Progenitor cell of endocrine pancreas (in vitro differentiated cells): ENCODE measurements around the gene TRIM2. TPM values are rescaled to one million over a fixed set of nuclear protein-coding genes. Genes with fewer than 3 reads are reported as not detected.
A peak's percentile ranks its signal among the peaks of the same experiment; 100 is the strongest.

Experiments used
- DNase-seq: peaks from one replicate; pipeline ENCODE4 v3.0.0; 2021; ENCODE audit warnings: low spot score; ENCODE audit not compliant: unreplicated experiment
- H3K27ac Mint-ChIP-seq: 2 replicates; pipeline ENCODE4 v1.8.0; 2021; ENCODE audit warnings: mild to moderate bottlenecking, moderate library complexity, mixed read lengths
- H3K27me3 Mint-ChIP-seq: 2 replicates; pipeline ENCODE4 v1.8.0; 2021; ENCODE audit warnings: mixed read lengths
- H3K36me3 Mint-ChIP-seq: 2 replicates; pipeline ENCODE4 v1.8.0; 2022; ENCODE audit warnings: mixed read lengths; ENCODE audit not compliant: insufficient read depth
- H3K4me1 Mint-ChIP-seq: 2 replicates; pipeline ENCODE4 v1.8.0; 2021; ENCODE audit warnings: low read depth, mixed read lengths
- H3K4me3 Mint-ChIP-seq: 2 replicates; pipeline ENCODE4 v1.8.0; 2021; ENCODE audit warnings: low read depth, mild to moderate bottlenecking, moderate library complexity, mixed read lengths
- H3K9me3 Mint-ChIP-seq: 2 replicates; pipeline ENCODE4 v1.8.0; 2021; ENCODE audit warnings: low read depth, mixed read lengths
- CTCF ChIP-seq: fragments of 200-600 bp; sonication (generic); IDR thresholded peaks from one replicate; pipeline ENCODE4 v1.5.0; 2021; ENCODE audit warnings: antibody characterized with exemption, mild to moderate bottlenecking; ENCODE audit not compliant: unreplicated experiment
- total RNA-seq: library from RNA; stranded (reverse); gene quantifications from 2 replicates; pipeline ENCODE4 v1.2.1, GENCODE V29; 2021

Gene TRIM2
- total RNA-seq, 1 donor from 2014 or later = 59.6 TPM

DNA sequence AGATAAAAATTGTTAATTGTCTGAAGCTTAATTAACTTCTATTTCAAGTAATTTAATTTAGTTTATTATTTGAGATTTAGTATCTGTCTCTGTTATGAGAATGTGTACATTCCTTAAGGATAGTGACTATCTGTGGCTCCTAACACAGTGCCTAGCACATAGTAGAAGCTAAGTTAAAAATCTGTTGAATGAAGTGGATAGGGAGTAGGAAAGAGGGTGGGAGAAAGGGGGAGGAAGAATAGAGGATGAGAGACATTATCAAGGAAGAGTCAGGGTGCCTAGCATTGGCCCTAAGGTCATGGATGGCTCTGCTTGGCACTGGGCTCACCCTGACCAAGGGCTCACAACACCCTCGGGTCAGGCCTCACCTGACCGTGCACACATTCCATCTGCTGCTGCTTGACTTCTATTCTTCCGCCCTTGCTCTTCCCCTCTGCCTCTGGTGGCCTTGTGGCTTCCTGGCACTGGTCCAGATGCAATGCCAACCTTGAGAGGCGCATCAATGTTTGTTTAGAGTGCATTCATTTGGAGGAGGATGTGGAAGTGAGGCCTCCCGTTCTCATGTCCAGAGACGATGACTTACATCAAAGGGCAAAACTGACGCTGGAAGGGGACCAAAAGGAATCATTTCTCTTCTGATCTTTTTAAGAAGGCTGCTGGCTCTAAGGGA is 42.3 kb downstream of the TRIM2 start:
- H3K9me3 Mint-ChIP-seq = no peaks in the 10 kb centered on the region
- no peak for TF ChIP-seq CTCF
- H3K27ac Mint-ChIP-seq = no peak overlapping the region
- DNase-seq = no peak
- no peak overlapping the region for H3K4me3 Mint-ChIP-seq
- H3K27me3 Mint-ChIP-seq = no peaks in the 10 kb centered on the region
- peaks cover 2% of the 10 kb centered on the region for H3K36me3 Mint-ChIP-seq
- peaks cover 55% of the 10 kb centered on the region for H3K4me1 Mint-ChIP-seq

DNA sequence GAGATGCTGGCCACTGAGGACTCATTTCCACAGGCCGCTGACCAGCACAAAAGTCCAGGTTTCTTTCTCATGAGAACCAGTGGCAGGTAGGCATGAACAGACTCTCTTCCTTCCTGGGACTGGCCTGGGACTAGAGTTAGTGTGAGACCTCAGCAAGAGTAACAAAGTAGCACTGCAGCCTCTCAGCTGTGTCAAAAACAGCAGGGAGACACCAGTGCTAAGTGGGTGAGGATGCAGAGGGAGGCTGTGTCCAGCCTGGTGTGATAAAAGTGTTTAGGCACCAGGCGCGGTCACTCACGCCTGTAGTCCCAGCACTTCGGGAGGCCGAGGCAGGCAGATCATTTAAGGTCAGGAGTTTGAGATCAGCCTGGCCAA is 42.9 kb downstream of the TRIM2 start:
- peaks cover 53% of the 10 kb centered on the region for H3K4me1 Mint-ChIP-seq
- no peaks in the 10 kb centered on the region for H3K9me3 Mint-ChIP-seq

GRCh38 chr4:153248641-153249198 is 44.5 kb downstream of the TRIM2 start:
- Mint-ChIP-seq H3K36me3 (no peaks in the 10 kb centered on the region), H3K27ac (peak overlapping the region; percentile 99), H3K27me3 (no peaks in the 10 kb centered on the region), H3K4me3 (peak overlapping the region; percentile 86), H3K9me3 (no peaks in the 10 kb centered on the region), H3K4me1 (peaks cover 39% of the 10 kb centered on the region)
- no peak for DNase-seq
- no peak for TF ChIP-seq CTCF

More for the DNA sequence above, 42.9 kb downstream of the TRIM2 start:
- H3K27ac Mint-ChIP-seq = no peak overlapping the region
- H3K36me3 Mint-ChIP-seq = peaks cover 2% of the 10 kb centered on the region
- no peak overlapping the region for H3K4me3 Mint-ChIP-seq
- H3K27me3 Mint-ChIP-seq = no peaks in the 10 kb centered on the region
- DNase-seq = no peak
- no peak for TF ChIP-seq CTCF

GRCh38 chr4:153249199-153250041 is 45.2 kb downstream of the TRIM2 start:
- no peaks in the 10 kb centered on the region for H3K27me3 Mint-ChIP-seq
- peak overlapping the region; percentile 99 for H3K27ac Mint-ChIP-seq
- H3K4me3 Mint-ChIP-seq = peak overlapping the region; percentile 86
- no peak for TF ChIP-seq CTCF
- H3K4me1 Mint-ChIP-seq = peaks cover 37% of the 10 kb centered on the region
- no peaks in the 10 kb centered on the region for H3K9me3 Mint-ChIP-seq
- no peaks in the 10 kb centered on the region for H3K36me3 Mint-ChIP-seq
- DNase-seq = peak; percentile 79

DNA sequence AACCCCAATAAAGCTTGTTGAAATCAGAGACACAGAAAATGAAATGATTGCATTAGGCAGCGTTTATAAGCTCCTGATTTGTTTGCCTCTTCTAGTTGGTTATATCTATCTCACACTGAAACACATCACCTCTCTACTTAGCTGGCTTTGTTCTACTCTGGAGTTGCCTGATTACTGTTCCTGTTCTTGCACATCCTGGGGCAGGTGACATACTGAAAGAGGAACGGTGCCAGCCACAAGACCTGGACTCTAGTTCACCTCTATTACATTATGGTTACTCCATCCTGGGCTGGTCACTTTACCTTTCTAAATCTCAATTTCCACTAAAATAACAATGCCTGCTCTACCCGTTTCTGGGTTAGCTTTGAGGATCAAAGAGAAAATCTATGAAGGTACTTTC is 47.9 kb downstream of the TRIM2 start:
- Mint-ChIP-seq H3K36me3 (no peaks in the 10 kb centered on the region), H3K4me1 (peaks cover 22% of the 10 kb centered on the region), H3K4me3 (no peak overlapping the region), H3K9me3 (no peaks in the 10 kb centered on the region), H3K27ac (no peak overlapping the region), H3K27me3 (no peaks in the 10 kb centered on the region)
- DNase-seq = no peak
- no peak for TF ChIP-seq CTCF
